Natural killer cell (primary cell): ENCODE data around the gene PIP5K1B. TPM values are rescaled to one million over a fixed set of nuclear protein-coding genes. Genes with fewer than 3 reads are reported as not detected.

Experiments used
- ATAC-seq, 3 donors: fragments of 150-1000 bp in 2 of 3; fragments of 200-7000 bp in 1 of 3; cut with Tn5 transposase; 1 replicate in 1 of 3; 2 replicates in 2 of 3; pipeline ENCODE4 v1.10.0; 2021; ENCODE audit warnings: mild to moderate bottlenecking in 2 of 3, moderate library complexity in 2 of 3
- DNase-seq, 2 donors: peaks; one replicate each; pipeline versions ENCODE4 v3.0.0 to v3.0.0-alpha.2; 2013 to 2021; ENCODE audit warnings: mixed read lengths in 1 of 2
- H3K27ac ChIP-seq: one replicate; pipeline ENCODE4 v1.5.1; 2013; ENCODE audit warnings: mild to moderate bottlenecking, low read length
- H3K27me3 ChIP-seq: one replicate; pipeline ENCODE4 v1.6.1; 2013; ENCODE audit warnings: low read length; ENCODE audit not compliant: control insufficient read depth, insufficient read depth
- H3K36me3 ChIP-seq: one replicate; pipeline ENCODE4 v1.6.1; 2013; ENCODE audit warnings: low read length; ENCODE audit not compliant: control insufficient read depth, insufficient read depth
- H3K4me1 ChIP-seq: one replicate; pipeline ENCODE4 v1.6.1; 2013; ENCODE audit warnings: low read length; ENCODE audit not compliant: control insufficient read depth, insufficient read depth
- H3K4me3 ChIP-seq: one replicate; pipeline ENCODE4 v1.5.1; 2013; ENCODE audit warnings: low read length
- H3K9me3 ChIP-seq: one replicate; pipeline ENCODE4 v1.6.1; 2013; ENCODE audit warnings: low read length; ENCODE audit not compliant: control insufficient read depth, insufficient read depth
- H3K27ac Mint-ChIP-seq, 2 donors: one replicate each; pipeline ENCODE4 v1.8.0; 2022; ENCODE audit warnings: mild to moderate bottlenecking in 2 of 2, mixed read lengths in 2 of 2, moderate library complexity in 1 of 2
- H3K27me3 Mint-ChIP-seq, 2 donors: one replicate each; pipeline ENCODE4 v1.8.0; 2022; ENCODE audit warnings: low read depth in 2 of 2, mixed read lengths in 2 of 2
- H3K36me3 Mint-ChIP-seq: one replicate; pipeline ENCODE4 v1.8.0; 2022; ENCODE audit warnings: mixed read lengths
- H3K4me1 Mint-ChIP-seq, 2 donors: one replicate each; pipeline ENCODE4 v1.8.0; 2022; ENCODE audit warnings: mixed read lengths in 2 of 2
- H3K4me3 Mint-ChIP-seq: one replicate; pipeline ENCODE4 v1.8.0; 2022; ENCODE audit warnings: mild to moderate bottlenecking, moderate library complexity, mixed read lengths
- H3K9me3 Mint-ChIP-seq, 2 donors: one replicate each; pipeline ENCODE4 v1.8.0; 2022; ENCODE audit warnings: mixed read lengths in 2 of 2
- WGBS: methylation state at CpG from one replicate; pipeline ENCODE4 v1.1.7; 2013; ENCODE audit warnings: missing lambda C conversion rate; ENCODE audit not compliant: insufficient coverage; 5-methylcytosine and 5-hydroxymethylcytosine counted together
- intact Hi-C: fragments of 100-400 bp; cut with micrococcal nuclease; formaldehyde crosslinking; loops from one replicate; pipeline ENCODE4 v1.14.2; 2022
- total RNA-seq, 4 donors: library from RNA; stranded (reverse); fragments of 120-200 nt in 1 of 4; gene quantifications; one replicate each; pipeline versions ENCODE4 v1.2.3 to v1.2.4, GENCODE V29; 2013 to 2022
- TF ChIP-seq, protein P1 (sequence below): fragments of 200-600 bp; IDR thresholded peaks from one replicate; pipeline ENCODE4 v1.8.0; 2022; ENCODE audit warnings: antibody characterized with exemption

Gene PIP5K1B
- total RNA-seq, 3 donors from 2014 or later (not counting 1 experiment from before 2014, with no cell fraction given), result 0.73 to 3.4 (median 1.3) TPM

GRCh38 chr9:68822596-68823165, 117.6 kb downstream of the PIP5K1B start:
- WGBS, result 90% methylated on average over 6 of the region's 6 CpGs
- Histone ChIP-seq H3K27ac (no peak overlapping the region), H3K27me3 (no peaks in the 10 kb centered on the region), H3K9me3 (no peaks in the 10 kb centered on the region), H3K4me1 (no peaks in the 10 kb centered on the region), H3K4me3 (no peak overlapping the region), H3K36me3 (no peaks in the 10 kb centered on the region)
- H3K9me3 Mint-ChIP-seq, result no peaks in the 10 kb centered on the region
- intact Hi-C loops, result loop anchor here (5.0 kb wide), 1 partner anchor 220 kb away; no protein-coding TSS in a partner anchor
- no peaks in the 10 kb centered on the region for H3K27me3 Mint-ChIP-seq
- DNase-seq, result no peak
- H3K36me3 Mint-ChIP-seq, result no peaks in the 10 kb centered on the region
- H3K4me1 Mint-ChIP-seq, result no peaks in the 10 kb centered on the region
- TF ChIP-seq, protein P1, sequence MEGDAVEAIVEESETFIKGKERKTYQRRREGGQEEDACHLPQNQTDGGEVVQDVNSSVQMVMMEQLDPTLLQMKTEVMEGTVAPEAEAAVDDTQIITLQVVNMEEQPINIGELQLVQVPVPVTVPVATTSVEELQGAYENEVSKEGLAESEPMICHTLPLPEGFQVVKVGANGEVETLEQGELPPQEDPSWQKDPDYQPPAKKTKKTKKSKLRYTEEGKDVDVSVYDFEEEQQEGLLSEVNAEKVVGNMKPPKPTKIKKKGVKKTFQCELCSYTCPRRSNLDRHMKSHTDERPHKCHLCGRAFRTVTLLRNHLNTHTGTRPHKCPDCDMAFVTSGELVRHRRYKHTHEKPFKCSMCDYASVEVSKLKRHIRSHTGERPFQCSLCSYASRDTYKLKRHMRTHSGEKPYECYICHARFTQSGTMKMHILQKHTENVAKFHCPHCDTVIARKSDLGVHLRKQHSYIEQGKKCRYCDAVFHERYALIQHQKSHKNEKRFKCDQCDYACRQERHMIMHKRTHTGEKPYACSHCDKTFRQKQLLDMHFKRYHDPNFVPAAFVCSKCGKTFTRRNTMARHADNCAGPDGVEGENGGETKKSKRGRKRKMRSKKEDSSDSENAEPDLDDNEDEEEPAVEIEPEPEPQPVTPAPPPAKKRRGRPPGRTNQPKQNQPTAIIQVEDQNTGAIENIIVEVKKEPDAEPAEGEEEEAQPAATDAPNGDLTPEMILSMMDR, result no peak
- no peak overlapping the region for H3K4me3 Mint-ChIP-seq
- H3K27ac Mint-ChIP-seq, result no peak overlapping the region
- ATAC-seq, result no peak

DNA sequence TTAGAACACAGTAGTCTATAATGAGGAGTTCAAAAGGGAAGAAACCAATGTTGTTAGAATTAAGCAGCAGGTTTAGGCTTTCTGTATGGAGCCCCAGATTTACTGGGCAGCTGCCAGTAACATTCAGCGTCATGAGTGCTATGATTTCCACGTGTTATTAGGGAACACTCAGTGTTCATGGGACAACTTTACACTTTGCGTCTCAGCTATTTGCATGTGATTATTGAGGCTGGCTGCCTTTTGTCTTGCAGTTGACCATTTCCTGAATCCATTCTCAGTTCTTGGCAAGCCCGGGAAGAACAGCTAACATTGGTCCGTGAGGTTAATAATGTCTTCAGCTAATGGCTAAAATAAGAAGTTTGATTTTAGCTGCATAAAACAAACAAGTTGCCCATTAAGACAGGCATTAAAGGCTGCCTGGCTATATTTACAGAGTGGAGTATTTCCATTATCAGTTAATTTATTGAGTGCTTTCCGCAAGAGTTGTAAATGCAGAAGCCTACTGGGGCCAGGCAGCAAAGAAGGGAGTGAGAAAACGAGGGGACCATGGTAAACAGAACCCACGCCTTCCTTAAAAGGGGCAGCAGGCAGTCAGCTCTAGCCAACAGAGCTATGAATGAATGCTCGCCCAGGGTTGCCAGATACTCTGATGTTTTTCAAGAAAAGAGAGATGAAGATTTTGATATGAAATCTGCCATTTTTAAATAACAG, 120.9 kb downstream of the PIP5K1B start:
- H3K4me3 ChIP-seq, result no peak overlapping the region
- H3K4me3 Mint-ChIP-seq, result no peak overlapping the region
- H3K27ac Mint-ChIP-seq, result no peak overlapping the region
- no peaks in the 10 kb centered on the region for H3K9me3 Mint-ChIP-seq
- DNase-seq, result no peak
- no peaks in the 10 kb centered on the region for H3K4me1 ChIP-seq
- no peaks in the 10 kb centered on the region for H3K36me3 ChIP-seq
- ATAC-seq, result no peak
- no peaks in the 10 kb centered on the region for H3K27me3 ChIP-seq
- no peaks in the 10 kb centered on the region for H3K27me3 Mint-ChIP-seq
- no peaks in the 10 kb centered on the region for H3K4me1 Mint-ChIP-seq
- WGBS, result 92% methylated on average over 9 of the region's 9 CpGs
- no peak overlapping the region for H3K27ac ChIP-seq
- no peaks in the 10 kb centered on the region for H3K9me3 ChIP-seq
- TF ChIP-seq, protein P1, result no peak
- intact Hi-C loops, result no loop called here
- H3K36me3 Mint-ChIP-seq, result no peaks in the 10 kb centered on the region

- Mint-ChIP-seq H3K4me3 (no peak overlapping the region), H3K27ac (no peak overlapping the region), H3K36me3 (no peaks in the 10 kb centered on the region), H3K27me3 (no peaks in the 10 kb centered on the region), H3K9me3 (no peaks in the 10 kb centered on the region), H3K4me1 (no peaks in the 10 kb centered on the region)
- intact Hi-C loops, result no loop called here
- 91% methylated on average over 14 of the region's 14 CpGs for WGBS
- no peak for DNase-seq
- Histone ChIP-seq H3K4me1 (no peaks in the 10 kb centered on the region), H3K36me3 (no peaks in the 10 kb centered on the region), H3K4me3 (no peak overlapping the region), H3K27me3 (no peaks in the 10 kb centered on the region), H3K27ac (no peak overlapping the region), H3K9me3 (no peaks in the 10 kb centered on the region)
- ATAC-seq, result no peak
- TF ChIP-seq, protein P1, result no peak
Observed at GRCh38 chr9:68827837-68828744, 123.1 kb downstream of the PIP5K1B start.
